ENCODE results near the gene TRAPPC10.

The TRAPPC10 gene

DNA sequence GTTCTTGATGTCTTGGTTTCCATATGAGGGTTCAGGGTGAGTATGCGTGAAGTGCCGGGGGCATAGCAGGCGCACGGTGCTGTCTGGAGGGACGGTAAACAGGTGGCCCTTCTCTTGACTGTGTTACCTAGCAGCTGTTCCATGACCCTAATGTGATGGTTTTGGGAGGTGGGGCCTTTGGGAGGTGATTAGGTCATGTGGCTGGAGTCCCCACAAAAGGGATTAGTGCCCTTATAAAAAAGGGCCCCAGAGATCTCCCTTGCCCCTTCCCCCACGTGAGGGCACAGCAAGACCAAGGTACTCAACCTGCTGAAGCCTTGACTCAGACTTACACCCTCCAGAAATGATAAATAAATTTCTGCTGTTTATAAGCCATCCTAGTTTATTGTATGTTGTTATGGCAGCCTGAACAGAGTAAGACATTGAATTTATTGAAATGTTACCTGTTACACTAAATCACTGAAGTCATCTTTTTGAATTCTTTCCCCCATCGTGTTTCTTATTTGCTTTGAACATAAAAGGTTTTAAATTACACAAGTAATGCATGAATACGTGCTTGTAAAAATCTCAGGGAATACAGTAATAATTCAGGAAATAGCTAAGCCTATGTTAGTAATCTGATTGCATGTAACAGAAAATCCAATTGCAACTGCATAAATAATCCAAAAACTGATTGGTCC, 15.6 kb downstream of the TRAPPC10 start:
- peaks cover 4% of the 10 kb centered on the region for H3K36me3 ChIP-seq (ENCODE audit: insufficient read depth, low read length)
- peaks cover 15% of the 10 kb centered on the region for H3K4me1 ChIP-seq (ENCODE audit: control insufficient read depth, insufficient read depth, low read length)
- H3K9ac ChIP-seq (ENCODE audit: low read depth, low read length), result no peak overlapping the region
- H3K4me3 ChIP-seq (ENCODE audit: low read length), result no peak overlapping the region
- H3K4me2 ChIP-seq (ENCODE audit: low read length), result no peak overlapping the region
- no peaks in the 10 kb centered on the region for H3K27me3 ChIP-seq (ENCODE audit: control insufficient read depth, insufficient read depth, low read length)
- H3K9me3 ChIP-seq (replicated peaks; ENCODE audit: low read length), result no peaks in the 10 kb centered on the region

DNA sequence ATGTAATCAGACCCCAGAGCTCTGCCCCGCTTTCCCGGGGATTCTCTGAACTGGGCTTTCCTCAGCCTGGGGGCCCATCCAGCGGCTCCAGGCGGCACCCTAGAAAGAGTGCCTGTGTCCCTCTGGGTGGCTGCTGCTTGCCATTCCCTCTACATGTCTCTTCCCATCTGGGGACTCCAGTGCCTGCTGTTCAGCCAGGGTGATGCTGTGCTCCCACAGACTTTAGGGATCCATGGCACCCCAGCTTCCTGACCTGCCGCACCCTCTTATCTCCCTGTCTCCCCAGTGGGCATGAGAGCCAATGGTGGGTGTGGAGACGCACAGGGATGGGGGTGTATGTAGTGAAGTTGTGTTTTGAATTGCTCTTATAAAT, 16.2 kb downstream of the TRAPPC10 start:
- H3K9me3 ChIP-seq (replicated peaks; ENCODE audit: low read length), result no peaks in the 10 kb centered on the region
- no peak overlapping the region for H3K4me3 ChIP-seq (ENCODE audit: low read length)
- peaks cover 15% of the 10 kb centered on the region for H3K4me1 ChIP-seq (ENCODE audit: control insufficient read depth, insufficient read depth, low read length)
- H3K4me2 ChIP-seq (ENCODE audit: low read length), result no peak overlapping the region
- no peak overlapping the region for H3K9ac ChIP-seq (ENCODE audit: low read depth, low read length)
- H3K36me3 ChIP-seq (ENCODE audit: insufficient read depth, low read length), result peaks cover 9% of the 10 kb centered on the region
- H3K27me3 ChIP-seq (ENCODE audit: control insufficient read depth, insufficient read depth, low read length), result no peaks in the 10 kb centered on the region

DNA sequence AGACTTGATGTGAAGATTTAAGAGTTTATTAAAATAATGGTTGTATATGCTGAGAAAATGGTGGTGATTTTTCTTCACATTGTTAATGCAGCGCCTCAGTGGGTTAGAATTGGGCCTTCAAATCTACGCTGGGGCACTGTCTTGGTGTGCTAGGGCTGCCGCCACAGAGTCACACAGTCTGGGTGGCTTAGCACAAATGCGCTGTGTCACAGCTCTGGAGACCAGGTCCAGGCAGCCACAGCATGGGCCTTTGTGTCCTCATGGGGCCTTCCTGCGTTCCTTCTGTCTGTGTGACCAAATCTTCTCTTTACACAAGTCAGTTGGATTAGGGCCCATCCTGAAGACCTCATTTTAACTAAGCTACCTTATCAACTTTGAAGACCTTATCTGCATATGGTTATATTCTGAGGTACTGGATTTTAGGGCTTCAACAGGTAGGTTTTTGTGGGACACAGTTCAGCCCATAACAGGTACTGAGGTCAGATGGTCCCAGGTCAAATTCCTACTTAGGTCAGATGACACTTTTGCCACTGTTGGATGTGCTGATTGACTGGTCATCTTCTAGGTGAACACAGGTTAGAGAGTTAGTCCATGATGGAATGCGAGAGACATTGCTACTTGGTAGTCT, 17.5 kb downstream of the TRAPPC10 start:
- H3K4me3 ChIP-seq (ENCODE audit: low read length), result no peak overlapping the region
- no peaks in the 10 kb centered on the region for H3K9me3 ChIP-seq (replicated peaks; ENCODE audit: low read length)
- H3K36me3 ChIP-seq (ENCODE audit: insufficient read depth, low read length), result peaks cover 20% of the 10 kb centered on the region
- H3K27me3 ChIP-seq (ENCODE audit: control insufficient read depth, insufficient read depth, low read length), result no peaks in the 10 kb centered on the region
- H3K4me1 ChIP-seq (ENCODE audit: control insufficient read depth, insufficient read depth, low read length), result peaks cover 15% of the 10 kb centered on the region
- no peak overlapping the region for H3K4me2 ChIP-seq (ENCODE audit: low read length)
- no peak overlapping the region for H3K9ac ChIP-seq (ENCODE audit: low read depth, low read length)

DNA sequence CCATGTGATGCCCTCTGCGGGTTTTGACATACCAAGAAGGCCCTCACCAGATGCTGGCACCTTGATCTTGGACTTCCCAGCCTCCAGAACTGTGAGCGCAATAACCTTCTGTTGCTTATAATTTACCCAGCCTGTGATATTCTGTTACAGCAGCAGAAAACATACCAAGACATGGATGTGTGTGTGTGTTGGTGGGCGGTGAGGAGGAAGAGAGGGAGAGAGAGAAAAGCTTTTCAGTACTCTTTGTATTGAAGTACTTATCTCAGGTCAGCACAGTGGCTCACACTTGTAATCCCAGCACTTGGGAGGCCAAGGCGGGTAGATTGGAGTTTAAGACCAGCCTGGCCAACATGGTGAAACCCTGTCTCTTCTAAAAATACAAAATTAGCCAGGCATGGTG, 23.1 kb downstream of the TRAPPC10 start:
- Histone ChIP-seq H3K9me3 (replicated peaks; ENCODE audit: low read length) (no peaks in the 10 kb centered on the region), H3K4me2 (ENCODE audit: low read length) (no peak overlapping the region), H3K4me3 (ENCODE audit: low read length) (no peak overlapping the region), H3K4me1 (ENCODE audit: control insufficient read depth, insufficient read depth, low read length) (no peaks in the 10 kb centered on the region), H3K9ac (ENCODE audit: low read depth, low read length) (no peak overlapping the region), H3K27me3 (ENCODE audit: control insufficient read depth, insufficient read depth, low read length) (no peaks in the 10 kb centered on the region), H3K36me3 (ENCODE audit: insufficient read depth, low read length) (peaks cover 61% of the 10 kb centered on the region)

- H3K4me2 ChIP-seq (ENCODE audit: low read length), result no peak overlapping the region
- H3K4me1 ChIP-seq (ENCODE audit: control insufficient read depth, insufficient read depth, low read length), result no peaks in the 10 kb centered on the region
- peaks cover 54% of the 10 kb centered on the region for H3K36me3 ChIP-seq (ENCODE audit: insufficient read depth, low read length)
- no peak overlapping the region for H3K4me3 ChIP-seq (ENCODE audit: low read length)
- H3K9me3 ChIP-seq (replicated peaks; ENCODE audit: low read length), result no peaks in the 10 kb centered on the region
- no peak overlapping the region for H3K9ac ChIP-seq (ENCODE audit: low read depth, low read length)
- H3K27me3 ChIP-seq (ENCODE audit: control insufficient read depth, insufficient read depth, low read length), result no peaks in the 10 kb centered on the region
Measured at GRCh38 chr21:44038063-44038462, 26.0 kb downstream of the TRAPPC10 start.

- Histone ChIP-seq H3K9ac (ENCODE audit: low read depth, low read length) (no peak overlapping the region), H3K4me1 (ENCODE audit: control insufficient read depth, insufficient read depth, low read length) (no peaks in the 10 kb centered on the region), H3K4me2 (ENCODE audit: low read length) (no peak overlapping the region), H3K27me3 (ENCODE audit: control insufficient read depth, insufficient read depth, low read length) (no peaks in the 10 kb centered on the region), H3K9me3 (replicated peaks; ENCODE audit: low read length) (no peaks in the 10 kb centered on the region), H3K4me3 (ENCODE audit: low read length) (no peak overlapping the region), H3K36me3 (ENCODE audit: insufficient read depth, low read length) (peaks cover 39% of the 10 kb centered on the region)
Measured at GRCh38 chr21:44039828-44040227, 27.7 kb downstream of the TRAPPC10 start.

GRCh38 chr21:44043613-44044012, 31.5 kb downstream of the TRAPPC10 start:
- H3K4me1 ChIP-seq (ENCODE audit: control insufficient read depth, insufficient read depth, low read length), result no peaks in the 10 kb centered on the region
- no peaks in the 10 kb centered on the region for H3K9me3 ChIP-seq (replicated peaks; ENCODE audit: low read length)
- no peak overlapping the region for H3K9ac ChIP-seq (ENCODE audit: low read depth, low read length)
- H3K36me3 ChIP-seq (ENCODE audit: insufficient read depth, low read length), result peaks cover 10% of the 10 kb centered on the region
- no peak overlapping the region for H3K4me3 ChIP-seq (ENCODE audit: low read length)
- H3K27me3 ChIP-seq (ENCODE audit: control insufficient read depth, insufficient read depth, low read length), result no peaks in the 10 kb centered on the region
- H3K4me2 ChIP-seq (ENCODE audit: low read length), result no peak overlapping the region

DNA sequence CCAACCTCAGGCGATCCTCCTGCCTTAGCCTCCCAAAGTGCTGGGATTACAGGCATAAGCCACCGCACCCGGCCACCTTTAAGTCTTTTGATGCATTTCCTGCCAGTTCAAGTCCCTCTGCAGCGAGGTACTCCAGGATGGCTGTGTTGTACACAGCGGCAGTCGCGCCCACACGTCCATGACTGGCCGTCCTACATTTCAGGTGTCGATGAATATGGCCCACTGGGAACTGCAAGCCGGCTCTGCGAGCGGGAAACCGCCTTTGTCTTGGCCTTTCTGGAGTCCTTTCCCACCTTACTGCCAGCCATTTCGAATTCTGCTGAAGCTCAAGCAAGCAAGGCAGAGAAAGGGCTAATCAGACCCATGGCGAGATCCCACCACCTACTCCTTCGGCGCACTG, 34.6 kb downstream of the TRAPPC10 start:
- H3K4me1 ChIP-seq (ENCODE audit: control insufficient read depth, insufficient read depth, low read length), result peaks cover 11% of the 10 kb centered on the region
- no peaks in the 10 kb centered on the region for H3K27me3 ChIP-seq (ENCODE audit: control insufficient read depth, insufficient read depth, low read length)
- H3K4me2 ChIP-seq (ENCODE audit: low read length), result no peak overlapping the region
- no peaks in the 10 kb centered on the region for H3K9me3 ChIP-seq (replicated peaks; ENCODE audit: low read length)
- H3K9ac ChIP-seq (ENCODE audit: low read depth, low read length), result no peak overlapping the region
- H3K36me3 ChIP-seq (ENCODE audit: insufficient read depth, low read length), result peaks cover 5% of the 10 kb centered on the region
- no peak overlapping the region for H3K4me3 ChIP-seq (ENCODE audit: low read length)

DNA sequence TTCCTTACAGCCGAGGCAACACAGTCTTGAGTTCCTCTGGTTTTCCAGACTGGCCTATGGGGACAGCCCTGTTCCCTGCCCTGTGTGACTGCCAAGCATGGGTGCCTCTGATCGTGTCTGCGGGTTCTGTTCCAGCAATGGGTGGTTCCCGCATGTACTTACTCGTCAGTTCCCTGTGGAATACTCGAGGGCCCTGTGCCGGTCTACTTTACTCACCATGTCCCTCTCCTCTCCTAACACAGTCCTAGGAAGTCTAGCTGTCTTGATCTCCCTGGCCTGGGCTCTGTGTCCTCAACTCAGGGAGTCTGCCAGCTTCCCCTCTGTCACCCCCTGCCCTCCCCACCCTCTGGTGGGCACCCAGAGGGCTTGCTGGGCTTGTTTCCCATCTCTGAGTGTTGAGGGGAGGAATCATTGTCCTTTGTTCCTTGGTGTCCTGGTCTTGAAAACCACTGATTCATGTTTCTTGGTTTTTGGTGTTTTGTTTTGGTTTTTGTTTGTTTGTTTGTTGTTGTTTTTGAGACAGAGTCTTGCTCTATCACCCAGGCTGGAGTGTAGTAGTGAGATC, 36.0 kb downstream of the TRAPPC10 start:
- no peak overlapping the region for H3K9ac ChIP-seq (ENCODE audit: low read depth, low read length)
- H3K4me3 ChIP-seq (ENCODE audit: low read length), result no peak overlapping the region
- H3K9me3 ChIP-seq (replicated peaks; ENCODE audit: low read length), result no peaks in the 10 kb centered on the region
- no peak overlapping the region for H3K4me2 ChIP-seq (ENCODE audit: low read length)
- H3K27me3 ChIP-seq (ENCODE audit: control insufficient read depth, insufficient read depth, low read length), result no peaks in the 10 kb centered on the region
- H3K36me3 ChIP-seq (ENCODE audit: insufficient read depth, low read length), result peaks cover 12% of the 10 kb centered on the region
- peaks cover 14% of the 10 kb centered on the region for H3K4me1 ChIP-seq (ENCODE audit: control insufficient read depth, insufficient read depth, low read length)

DNA sequence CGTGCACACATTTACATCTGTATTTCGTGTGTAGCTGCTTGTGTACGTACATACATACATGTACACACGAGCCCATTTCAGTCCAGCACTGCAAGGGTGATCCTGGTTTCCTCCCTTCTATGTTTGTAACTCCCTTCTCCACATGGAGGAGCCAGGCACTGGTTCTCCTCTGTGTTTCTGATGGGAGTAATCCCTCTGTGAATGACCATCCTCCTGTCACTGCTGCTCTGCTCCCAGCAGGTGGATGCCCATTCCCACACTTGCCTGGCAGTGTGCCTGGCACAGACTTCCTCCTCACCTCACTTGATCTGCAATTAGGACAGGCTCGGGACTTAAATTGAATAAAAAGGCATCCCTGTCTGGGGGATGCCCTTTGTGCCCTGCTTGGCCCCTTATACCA, 37.1 kb downstream of the TRAPPC10 start:
- no peaks in the 10 kb centered on the region for H3K27me3 ChIP-seq (ENCODE audit: control insufficient read depth, insufficient read depth, low read length)
- H3K9me3 ChIP-seq (replicated peaks; ENCODE audit: low read length), result no peaks in the 10 kb centered on the region
- peaks cover 21% of the 10 kb centered on the region for H3K36me3 ChIP-seq (ENCODE audit: insufficient read depth, low read length)
- peaks cover 15% of the 10 kb centered on the region for H3K4me1 ChIP-seq (ENCODE audit: control insufficient read depth, insufficient read depth, low read length)
- H3K4me3 ChIP-seq (ENCODE audit: low read length), result no peak overlapping the region
- H3K9ac ChIP-seq (ENCODE audit: low read depth, low read length), result no peak overlapping the region
- H3K4me2 ChIP-seq (ENCODE audit: low read length), result no peak overlapping the region

- Histone ChIP-seq H3K36me3 (ENCODE audit: insufficient read depth, low read length) (peaks cover 21% of the 10 kb centered on the region), H3K9me3 (replicated peaks; ENCODE audit: low read length) (no peaks in the 10 kb centered on the region), H3K4me3 (ENCODE audit: low read length) (no peak overlapping the region), H3K4me2 (ENCODE audit: low read length) (no peak overlapping the region), H3K27me3 (ENCODE audit: control insufficient read depth, insufficient read depth, low read length) (no peaks in the 10 kb centered on the region), H3K9ac (ENCODE audit: low read depth, low read length) (no peak overlapping the region), H3K4me1 (ENCODE audit: control insufficient read depth, insufficient read depth, low read length) (peaks cover 19% of the 10 kb centered on the region)
Measured at GRCh38 chr21:44049606-44050005, 37.5 kb downstream of the TRAPPC10 start.

DNA sequence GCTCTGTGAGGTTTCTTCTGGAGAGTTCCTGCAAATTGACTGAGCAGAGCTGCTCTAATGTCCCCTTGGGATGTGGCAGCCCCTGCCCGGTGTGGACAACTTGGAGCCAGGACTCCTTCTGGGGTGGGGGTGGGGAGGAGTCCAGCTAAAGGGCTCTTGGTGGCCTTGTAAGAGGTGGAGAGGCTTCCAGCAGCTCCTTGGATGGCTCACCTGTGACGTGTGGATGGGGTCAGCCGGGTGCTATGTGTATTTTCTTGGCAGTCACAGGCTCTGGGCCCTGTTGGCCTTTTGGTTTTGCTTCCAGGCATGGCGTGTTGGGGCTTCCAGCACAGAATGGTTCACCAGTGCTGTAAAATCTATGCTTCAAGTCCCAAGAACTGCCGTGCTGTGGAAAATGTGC, 38.2 kb downstream of the TRAPPC10 start:
- Histone ChIP-seq H3K4me2 (ENCODE audit: low read length) (no peak overlapping the region), H3K9me3 (replicated peaks; ENCODE audit: low read length) (no peaks in the 10 kb centered on the region), H3K9ac (ENCODE audit: low read depth, low read length) (no peak overlapping the region), H3K4me3 (ENCODE audit: low read length) (no peak overlapping the region), H3K36me3 (ENCODE audit: insufficient read depth, low read length) (peaks cover 21% of the 10 kb centered on the region), H3K27me3 (ENCODE audit: control insufficient read depth, insufficient read depth, low read length) (no peaks in the 10 kb centered on the region), H3K4me1 (ENCODE audit: control insufficient read depth, insufficient read depth, low read length) (peaks cover 25% of the 10 kb centered on the region)
